A549 treated with Mapracorat at 1 μM for 4 hours (cell line): ENCODE results near the gene PRPF4. TPM values are rescaled to one million over a fixed set of nuclear protein-coding genes. Genes with fewer than 3 reads are reported as not detected.

Experiments used
- total RNA-seq: library from RNA; stranded (reverse); fragments of 200-300 nt; extraction: Qiagen RNA extraction; gene quantifications from 5 replicates; pipeline ENCODE4 v1.2.3, GENCODE V29; 2022

The PRPF4 gene
- 52.7 to 56.0 TPM (median 54.4 TPM) in 5 replicates for total RNA-seq

DNA sequence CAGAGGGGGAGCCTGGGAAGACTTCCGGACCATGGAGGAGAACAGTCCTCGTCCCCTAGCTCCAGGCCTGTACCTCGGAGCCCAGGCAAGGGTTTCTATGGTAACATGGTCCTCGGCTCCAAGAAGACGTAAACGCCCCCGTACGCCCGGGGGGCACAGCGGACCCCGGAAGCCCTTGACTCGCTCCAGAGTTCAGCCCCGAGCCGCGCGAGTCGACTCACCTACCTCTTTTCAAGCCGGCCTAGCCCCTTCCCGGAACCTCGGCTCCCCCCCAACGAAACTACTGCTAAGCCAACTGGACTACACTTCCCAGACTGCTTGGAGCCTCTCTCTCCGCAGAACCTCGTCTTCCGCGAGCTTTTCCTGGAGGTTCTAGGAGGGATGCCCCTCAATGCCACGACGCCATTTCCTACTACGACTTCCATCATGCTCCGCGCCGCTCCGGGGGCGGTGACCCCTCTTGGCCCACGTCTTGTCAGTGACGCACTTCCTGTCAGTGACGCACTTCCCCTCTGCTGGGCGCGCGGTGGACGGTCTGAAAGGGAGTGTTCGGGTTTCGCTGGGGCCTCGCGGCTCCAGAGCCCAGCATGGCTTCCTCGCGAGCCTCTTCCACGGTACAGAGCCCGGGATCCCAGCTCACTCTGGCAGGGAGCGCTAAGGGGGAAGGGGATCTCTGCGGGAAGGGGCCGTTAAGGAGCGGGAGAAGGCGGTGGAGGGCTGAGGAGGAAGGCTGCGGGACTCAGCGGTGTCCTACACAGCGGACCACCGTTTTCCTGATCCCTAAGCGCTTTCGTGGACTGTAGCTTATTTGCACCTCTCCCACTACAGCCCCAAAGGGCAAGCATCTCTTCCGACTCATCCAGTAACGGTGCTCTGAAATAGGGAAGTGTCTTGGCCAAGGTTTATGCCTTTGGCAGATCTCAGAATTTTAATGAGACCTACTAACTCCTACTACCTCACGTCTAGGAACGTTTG, at the start of gene PRPF4, which contains the start of gene CDC26:
PRPF4 (plus strand) TSS at position 502 of the 975 bp plus-strand sequence; CDS start at position 588, 86 bp downstream.
CDC26 (minus strand) TSS at position 416 of the 975 bp plus-strand sequence. CDS start 3,065 bp downstream, outside the sequence.

DNA sequence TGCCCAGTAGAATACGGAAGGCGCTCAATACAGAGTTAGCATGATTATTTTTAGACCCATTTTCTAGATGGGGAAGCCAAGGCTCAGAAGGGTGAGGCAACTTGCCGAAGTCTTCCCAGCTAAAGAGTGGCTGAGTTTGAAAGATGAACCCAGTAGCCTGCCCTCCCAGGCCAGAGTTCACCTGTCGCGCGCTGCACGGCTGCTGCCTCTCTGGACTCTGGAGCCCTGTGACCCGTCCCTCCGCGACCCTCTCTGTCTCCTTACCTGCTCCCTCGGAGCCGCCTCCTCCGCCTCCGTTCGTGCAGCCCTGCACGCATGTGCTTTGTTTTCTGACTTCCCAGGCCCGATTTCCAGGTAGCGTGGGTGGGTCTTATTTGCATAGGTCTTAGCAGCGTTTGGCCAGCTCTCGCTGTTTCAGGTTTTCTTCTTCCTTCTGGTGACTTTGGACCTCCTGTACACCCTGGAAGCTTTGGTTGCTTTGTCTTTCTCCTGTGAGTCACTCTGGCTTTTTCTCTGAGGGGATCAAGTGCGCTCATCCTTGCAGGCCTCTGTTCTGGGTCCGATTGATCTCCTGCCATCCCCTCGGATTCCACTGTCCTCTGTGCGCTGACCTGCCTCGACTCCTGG, 27.4 kb downstream of the PRPF4 start, which contains the start of gene RNF183:
RNF183 (minus strand) TSS at position 585 of the 627 bp plus-strand sequence. CDS start 5,192 bp downstream, outside the sequence.

DNA sequence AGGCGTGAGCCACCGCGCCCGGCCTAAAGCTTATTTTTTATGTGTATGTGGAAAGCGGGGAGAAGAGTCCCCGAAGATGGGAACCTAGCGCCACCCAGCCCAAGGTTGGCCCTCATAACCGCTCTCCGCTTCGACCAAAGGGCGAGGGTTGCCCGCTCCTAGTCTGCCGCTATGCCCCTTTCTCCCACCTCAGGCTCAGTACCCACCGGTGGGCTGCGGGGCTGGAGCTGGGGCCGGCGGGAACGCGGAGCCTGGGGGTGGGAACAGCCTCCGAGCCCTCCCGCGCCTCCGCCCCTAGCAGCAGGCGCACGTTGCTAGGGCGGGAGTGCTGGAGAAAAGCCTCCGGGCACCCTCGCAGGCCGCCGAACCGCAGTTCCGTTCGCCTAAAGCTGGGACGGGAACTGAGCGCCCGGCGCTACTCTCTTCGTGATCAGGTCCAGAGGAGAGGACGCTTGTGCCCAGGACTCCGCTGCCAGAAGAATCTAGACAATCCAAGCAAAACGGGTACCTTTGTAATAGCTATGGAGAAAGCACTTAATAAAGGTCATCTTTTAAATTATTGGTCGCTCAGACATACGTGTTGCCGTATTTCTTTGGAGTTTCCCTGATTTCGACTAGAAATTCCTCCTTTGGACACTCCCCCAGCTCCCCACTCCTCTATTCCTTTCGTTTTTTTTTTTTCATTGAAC, 64.7 kb downstream of the PRPF4 start, which contains the start of gene WDR31:
WDR31 (minus strand) TSS at position 265 of the 689 bp plus-strand sequence. CDS start 8,253 bp downstream, outside the sequence.

Other genes starting within 250 kb of the PRPF4 start
- 1.4 to 2.3 TPM (median 1.5 TPM) in 5 replicates for gene ZFP37, start 218.9 kb upstream of the PRPF4 start, total RNA-seq
- 7.0 to 8.9 TPM (median 8.1 TPM) in 5 replicates for gene SLC31A2, start 124.7 kb upstream of the PRPF4 start, total RNA-seq
- 15.6 to 17.7 TPM (median 16.4 TPM) in 5 replicates for gene FKBP15, start 54.4 kb upstream of the PRPF4 start, total RNA-seq
- gene SLC31A1, start 54.1 kb upstream of the PRPF4 start, total RNA-seq: 18.6 to 21.1 TPM (median 19.8 TPM) in 5 replicates
- 41.8 to 59.3 TPM (median 45.5 TPM) in 5 replicates for gene CDC26, start 86 bp upstream of the PRPF4 start, total RNA-seq
- 0.08 TPM in 1 of 5 replicates, not detected in the others for gene RNF183, start 27.7 kb downstream of the PRPF4 start, total RNA-seq
- gene WDR31, start 64.6 kb downstream of the PRPF4 start, total RNA-seq: 1.0 to 1.4 TPM (median 1.1 TPM) in 5 replicates
- gene BSPRY, start 73.9 kb downstream of the PRPF4 start, total RNA-seq: 0.15 TPM in 1 of 5 replicates, not detected in the others
- 18.5 to 26.2 TPM (median 22.2 TPM) in 5 replicates for gene HDHD3, start 101.3 kb downstream of the PRPF4 start, total RNA-seq
- 13.2 to 16.3 TPM (median 15.3 TPM) in 5 replicates for gene ALAD, start 125.6 kb downstream of the PRPF4 start, total RNA-seq
- gene POLE3, start 135.0 kb downstream of the PRPF4 start, total RNA-seq: 99.2 to 118 TPM (median 108 TPM) in 5 replicates
- 0.45 to 0.73 TPM (median 0.57 TPM) in 5 replicates for gene C9orf43, start 135.1 kb downstream of the PRPF4 start, total RNA-seq
- 18.8 to 25.8 TPM (median 19.9 TPM) in 5 replicates for gene RGS3, start 188.1 kb downstream of the PRPF4 start, total RNA-seq